ENCODE measurements around the gene ZNF626.
"Not testable (repeated sequence)": the region's sequence is repeated elsewhere in the genome, so short reads cannot be mapped to it uniquely, and the experiment has no call there.

Gene ZNF626

GRCh38 chr19:20661150-20661819 lies at the start of gene ZNF626:
Gene ZNF626, minus strand, starts transcription at chr19:20661571. Its CDS starts 125 bp downstream, at chr19:20661446.
- no peak for FAIRE-seq

GRCh38 chr19:20669263-20669662 lies 7.9 kb upstream of the ZNF626 start:
- FAIRE-seq = no peak

GRCh38 chr19:20667281-20667680 lies 5.9 kb upstream of the ZNF626 start:
- no peak for FAIRE-seq

- FAIRE-seq = no peak
Measured at GRCh38 chr19:20664901-20665781, 3.8 kb upstream of the ZNF626 start.

- FAIRE-seq = not testable (repeated sequence)
Measured at GRCh38 chr19:20664475-20664874, 3.1 kb upstream of the ZNF626 start.

GRCh38 chr19:20662421-20663105 lies 1.2 kb upstream of the ZNF626 start:
- FAIRE-seq = no peak

GRCh38 chr19:20660473-20661140 lies 764 bp downstream of the ZNF626 start:
- no peak for FAIRE-seq

- FAIRE-seq = no peak
Measured at GRCh38 chr19:20640545-20640944, 20.8 kb downstream of the ZNF626 start.

GRCh38 chr19:20640023-20640422 lies 21.3 kb downstream of the ZNF626 start:
- peak; percentile 94 for FAIRE-seq

- FAIRE-seq = not testable (repeated sequence)
Measured at GRCh38 chr19:20624560-20624959, 36.8 kb downstream of the ZNF626 start.

GRCh38 chr19:20616071-20616470 lies 45.3 kb downstream of the ZNF626 start:
- FAIRE-seq = no peak

GRCh38 chr19:20614971-20615370 lies 46.4 kb downstream of the ZNF626 start:
- not testable (repeated sequence) for FAIRE-seq

GRCh38 chr19:20612711-20613316 lies 48.6 kb downstream of the ZNF626 start:
- no peak for FAIRE-seq

- FAIRE-seq = no peak
Measured at GRCh38 chr19:20611866-20612265, 49.5 kb downstream of the ZNF626 start.

GRCh38 chr19:20607943-20608342 lies 53.4 kb downstream of the ZNF626 start:
- FAIRE-seq = no peak
